H9 (cell line): ENCODE measurements around the gene GCM1. TPM values are rescaled to one million over a fixed set of nuclear protein-coding genes. Genes with fewer than 3 reads are reported as not detected.
A peak's percentile ranks its signal among the peaks of the same experiment; 100 is the strongest.

Source experiments
- DNase-seq: peaks from one replicate; pipeline ENCODE4 v3.0.0-alpha.2; 2017
- H2AFZ ChIP-seq: one replicate; pipeline ENCODE4 v1.6.1; 2013; ENCODE audit warnings: mild to moderate bottlenecking, low read length, control low read depth, moderate library complexity
- H2AK5ac ChIP-seq: 2 replicates; pipeline ENCODE4 v1.6.1; 2013; ENCODE audit warnings: low read length, control low read depth, mixed read lengths; ENCODE audit not compliant: insufficient read length
- H2BK120ac ChIP-seq: one replicate; pipeline ENCODE4 v1.6.1; 2013; ENCODE audit warnings: low read depth, mild to moderate bottlenecking, low read length, control low read depth, inconsistent platforms; ENCODE audit not compliant: poor library complexity, severe bottlenecking
- H2BK12ac ChIP-seq: 2 replicates; pipeline ENCODE4 v1.6.1; 2013; ENCODE audit warnings: low read length, control low read depth, mixed read lengths, low read depth; ENCODE audit not compliant: insufficient read length
- H2BK15ac ChIP-seq: 2 replicates; pipeline ENCODE4 v1.6.1; 2013; ENCODE audit warnings: low read depth, low read length, control low read depth
- H2BK20ac ChIP-seq: one replicate; pipeline ENCODE4 v1.6.1; 2013; ENCODE audit warnings: low read depth, mild to moderate bottlenecking, low read length, control low read depth, inconsistent platforms; ENCODE audit not compliant: poor library complexity, severe bottlenecking
- H2BK5ac ChIP-seq: 2 replicates; pipeline ENCODE4 v1.6.1; 2013; ENCODE audit warnings: low read length, control low read depth, mixed read lengths; ENCODE audit not compliant: insufficient read length
- H3K14ac ChIP-seq: 2 replicates; pipeline ENCODE4 v1.6.1; 2013; ENCODE audit warnings: low read length, control low read depth; ENCODE audit not compliant: insufficient read depth
- H3K18ac ChIP-seq: 2 replicates; pipeline ENCODE4 v1.6.1; 2013; ENCODE audit warnings: low read depth, mild to moderate bottlenecking, mixed read lengths, low read length, control low read depth; ENCODE audit not compliant: insufficient read length
- H3K23ac ChIP-seq: 2 replicates; pipeline ENCODE4 v1.6.1; 2013; ENCODE audit warnings: low read length, control low read depth, mixed read lengths, low read depth; ENCODE audit not compliant: insufficient read length
- H3K23me2 ChIP-seq: 2 replicates; pipeline ENCODE4 v1.6.1; 2013; ENCODE audit warnings: low read depth, mild to moderate bottlenecking, mixed read lengths, low read length, control low read depth; ENCODE audit not compliant: insufficient read length, poor library complexity, severe bottlenecking
- H3K27ac ChIP-seq: 2 replicates; pipeline ENCODE4 v1.5.1; 2013; ENCODE audit warnings: low read length, control low read depth, mixed read lengths, low read depth; ENCODE audit not compliant: insufficient read length
- H3K27me3 ChIP-seq: 2 replicates; pipeline ENCODE4 v1.6.1; 2013; ENCODE audit warnings: low read length, control low read depth, inconsistent platforms; ENCODE audit not compliant: insufficient read depth
- H3K4ac ChIP-seq: 2 replicates; pipeline ENCODE4 v1.6.1; 2013; ENCODE audit warnings: low read depth, mild to moderate bottlenecking, control low read depth, inconsistent platforms, low read length, moderate library complexity
- H3K4me1 ChIP-seq: 2 replicates; pipeline ENCODE4 v1.6.1; 2013; ENCODE audit warnings: low read length, control low read depth, inconsistent platforms; ENCODE audit not compliant: insufficient read depth
- H3K4me2 ChIP-seq: 2 replicates; pipeline ENCODE4 v1.6.1; 2013; ENCODE audit warnings: low read length, control low read depth, mixed read lengths; ENCODE audit not compliant: insufficient read length, insufficient read depth
- H3K56ac ChIP-seq: 2 replicates; pipeline ENCODE4 v1.6.1; 2013; ENCODE audit warnings: low read depth, mild to moderate bottlenecking, mixed read lengths, low read length, control low read depth; ENCODE audit not compliant: insufficient read length
- H3K79me1 ChIP-seq: 2 replicates; pipeline ENCODE4 v1.6.1; 2013; ENCODE audit warnings: low read depth, mild to moderate bottlenecking, moderate library complexity, low read length, control low read depth, inconsistent platforms; ENCODE audit not compliant: insufficient read depth, poor library complexity, severe bottlenecking
- H3K79me2 ChIP-seq: 2 replicates; pipeline ENCODE4 v1.6.1; 2013; ENCODE audit warnings: low read length, control low read depth, inconsistent platforms; ENCODE audit not compliant: insufficient read depth
- H3K9ac ChIP-seq: 2 replicates; pipeline ENCODE4 v1.6.1; 2013; ENCODE audit warnings: low read length, control low read depth, mixed read lengths; ENCODE audit not compliant: insufficient read length; ENCODE audit errors: extremely low read depth
- H3K9me3 ChIP-seq: one replicate; pipeline ENCODE4 v1.6.1; 2013; ENCODE audit warnings: low read depth, low read length, inconsistent platforms; ENCODE audit not compliant: control insufficient read depth
- H3T11ph ChIP-seq: one replicate; pipeline ENCODE4 v1.6.1; 2013; ENCODE audit warnings: mild to moderate bottlenecking, low read length, control low read depth, inconsistent platforms
- H4K20me1 ChIP-seq: one replicate; pipeline ENCODE4 v1.6.1; 2013; ENCODE audit not compliant: control insufficient read depth, insufficient read length, insufficient read depth
- H4K5ac ChIP-seq: 2 replicates; pipeline ENCODE4 v1.6.1; 2013; ENCODE audit warnings: low read depth, mild to moderate bottlenecking, mixed read lengths, low read length, control low read depth; ENCODE audit not compliant: insufficient read length
- H4K8ac ChIP-seq: replicated peaks from 2 replicates; pipeline ENCODE4 v1.6.1; 2013; ENCODE audit warnings: low read length, control low read depth, mixed read lengths, low read depth; ENCODE audit not compliant: insufficient read length
- H4K91ac ChIP-seq: 2 replicates; pipeline ENCODE4 v1.6.1; 2013; ENCODE audit warnings: low read depth, mild to moderate bottlenecking, moderate library complexity, mixed read lengths, low read length, control low read depth; ENCODE audit not compliant: insufficient read length
- H3K27ac Mint-ChIP-seq, 3 experiments: 2 replicates in 2 of 3; 3 replicates in 1 of 3; pipeline ENCODE4 v1.8.0; 2020 to 2021; ENCODE audit warnings: mixed read lengths in 3 of 3, mild to moderate bottlenecking in 1 of 3, moderate library complexity in 1 of 3
- H3K27me3 Mint-ChIP-seq: 2 replicates; pipeline ENCODE4 v1.8.0; 2021; ENCODE audit warnings: low read depth, mild to moderate bottlenecking, moderate library complexity, mixed read lengths
- H3K36me3 Mint-ChIP-seq, 3 experiments: 2 replicates in 2 of 3; 3 replicates in 1 of 3; pipeline ENCODE4 v1.8.0; 2020 to 2021; ENCODE audit warnings: low read depth in 3 of 3, mixed read lengths in 3 of 3; ENCODE audit not compliant: insufficient read depth in 1 of 3
- H3K4me1 Mint-ChIP-seq, 2 experiments: 2 replicates each; pipeline ENCODE4 v1.8.0; 2020; ENCODE audit warnings: mixed read lengths in 2 of 2
- H3K4me3 Mint-ChIP-seq, 2 experiments: 2 replicates in 1 of 2; 3 replicates in 1 of 2; pipeline ENCODE4 v1.8.0; 2020 to 2021; ENCODE audit warnings: mild to moderate bottlenecking in 2 of 2, mixed read lengths in 2 of 2, moderate library complexity in 1 of 2
- H3K9me3 Mint-ChIP-seq, 2 experiments: 2 replicates in 1 of 2; 3 replicates in 1 of 2; pipeline ENCODE4 v1.8.0; 2020; ENCODE audit warnings: mild to moderate bottlenecking in 2 of 2, mixed read lengths in 2 of 2, moderate library complexity in 1 of 2
- CTCF ChIP-seq: fragments of 200-600 bp; sonication (generic); conservative IDR thresholded peaks from 3 replicates; pipeline ENCODE4 v1.8.0; 2021; ENCODE audit warnings: antibody characterized with exemption, mild to moderate bottlenecking
- WGBS: extraction: QIAGEN DNeasy Blood & Tissue Kit; methylation state at CpG from one replicate; pipeline ENCODE4 v1.1.7; 2013; ENCODE audit warnings: missing lambda C conversion rate, low lambda C conversion rate, mixed read lengths; ENCODE audit not compliant: insufficient read length; ENCODE audit errors: extremely low coverage; 5-methylcytosine and 5-hydroxymethylcytosine counted together
- total RNA-seq: library from RNA; stranded (reverse); gene quantifications from 2 replicates; pipeline ENCODE4 v1.2.1, GENCODE V29; 2021

Gene GCM1
- total RNA-seq, 1 experiment from 2014 or later = not detected

- no peaks in the 10 kb centered on the region for H3K23me2 ChIP-seq
- peaks cover 5 to 6% of the 10 kb centered on the region in 2 experiments for H3K4me1 Mint-ChIP-seq
- H3K4me2 ChIP-seq = no peak overlapping the region
- H3K27ac Mint-ChIP-seq = 0 out of 7 replicates have a peak overlapping the region, but pooled peaks of 1 of the 3 experiments have one; percentile 1
- no peaks in the 10 kb centered on the region for H3K79me2 ChIP-seq
- no peak overlapping the region for H2BK15ac ChIP-seq
- H4K91ac ChIP-seq = no peak overlapping the region
- H3K4ac ChIP-seq = no peak overlapping the region
- no peak overlapping the region for H3K23ac ChIP-seq
- no peaks in the 10 kb centered on the region; a peak in 2 of 7 replicates for H3K36me3 Mint-ChIP-seq
- H3K79me1 ChIP-seq = no peaks in the 10 kb centered on the region
- no peaks in the 10 kb centered on the region for H3K4me1 ChIP-seq
- peaks cover 3% of the 10 kb centered on the region for H4K20me1 ChIP-seq
- H3K27ac ChIP-seq = no peak overlapping the region
- peaks cover 0 to 3% of the 10 kb centered on the region in 2 experiments; a peak in 2 of 5 replicates for H3K9me3 Mint-ChIP-seq
- no peak overlapping the region for H4K8ac ChIP-seq
- H2BK120ac ChIP-seq = no peak overlapping the region
- H3T11ph ChIP-seq = no peak overlapping the region
- H3K27me3 ChIP-seq = no peaks in the 10 kb centered on the region
- no peak for DNase-seq
- H2BK5ac ChIP-seq = no peak overlapping the region
- H3K56ac ChIP-seq = no peak overlapping the region
- TF ChIP-seq CTCF = no peak
- H3K9me3 ChIP-seq = no peaks in the 10 kb centered on the region
- no peak overlapping the region for H2AFZ ChIP-seq
- no peak overlapping the region for H4K5ac ChIP-seq
- H3K18ac ChIP-seq = no peak overlapping the region
- H3K9ac ChIP-seq = no peak overlapping the region
- H2BK12ac ChIP-seq = no peak overlapping the region
- no peak overlapping the region for H2AK5ac ChIP-seq
- no peak overlapping the region for H3K14ac ChIP-seq
- no peak overlapping the region for H2BK20ac ChIP-seq
- H3K4me3 Mint-ChIP-seq = no peak overlapping the region
- 100% methylated on average over 1 of the region's 6 CpGs for WGBS
- no peaks in the 10 kb centered on the region for H3K27me3 Mint-ChIP-seq
Measured at GRCh38 chr6:53172468-53172803, 23.8 kb upstream of the GCM1 start.
